ENCODE data around the gene DIAPH3.

DNA sequence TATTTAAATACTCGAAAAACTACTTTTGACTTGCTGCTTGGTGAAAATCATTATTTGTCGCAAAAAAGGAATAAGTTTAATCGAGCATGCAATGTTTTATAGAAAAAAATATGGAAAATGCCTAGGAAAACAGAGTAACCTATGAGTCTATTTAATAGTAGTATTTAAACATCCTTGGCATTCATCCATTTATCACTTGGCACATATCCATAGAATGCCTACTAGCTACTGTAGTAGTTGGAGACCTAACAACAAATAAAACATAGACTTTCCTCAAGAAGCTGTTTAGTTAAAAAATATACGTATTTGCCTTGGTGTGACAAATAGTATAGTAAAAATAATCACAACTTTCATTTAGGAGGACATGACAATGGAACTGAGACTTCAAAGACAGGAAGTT, 302.1 kb downstream of the DIAPH3 start:
- TF ChIP-seq, protein P1, sequence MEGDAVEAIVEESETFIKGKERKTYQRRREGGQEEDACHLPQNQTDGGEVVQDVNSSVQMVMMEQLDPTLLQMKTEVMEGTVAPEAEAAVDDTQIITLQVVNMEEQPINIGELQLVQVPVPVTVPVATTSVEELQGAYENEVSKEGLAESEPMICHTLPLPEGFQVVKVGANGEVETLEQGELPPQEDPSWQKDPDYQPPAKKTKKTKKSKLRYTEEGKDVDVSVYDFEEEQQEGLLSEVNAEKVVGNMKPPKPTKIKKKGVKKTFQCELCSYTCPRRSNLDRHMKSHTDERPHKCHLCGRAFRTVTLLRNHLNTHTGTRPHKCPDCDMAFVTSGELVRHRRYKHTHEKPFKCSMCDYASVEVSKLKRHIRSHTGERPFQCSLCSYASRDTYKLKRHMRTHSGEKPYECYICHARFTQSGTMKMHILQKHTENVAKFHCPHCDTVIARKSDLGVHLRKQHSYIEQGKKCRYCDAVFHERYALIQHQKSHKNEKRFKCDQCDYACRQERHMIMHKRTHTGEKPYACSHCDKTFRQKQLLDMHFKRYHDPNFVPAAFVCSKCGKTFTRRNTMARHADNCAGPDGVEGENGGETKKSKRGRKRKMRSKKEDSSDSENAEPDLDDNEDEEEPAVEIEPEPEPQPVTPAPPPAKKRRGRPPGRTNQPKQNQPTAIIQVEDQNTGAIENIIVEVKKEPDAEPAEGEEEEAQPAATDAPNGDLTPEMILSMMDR (conservative IDR thresholded peaks at IDR 0.05), result no peak
- TF ChIP-seq ZFX (IDR thresholded peaks at IDR 0.05), result no peak

Measured in C4-2B (cell line).